NCI-H1694 (cell line): ENCODE results near the gene SH3PXD2B.

Experiments
- DNase-seq: peaks from one replicate; lab custom pipeline; 2025; lab: John Stamatoyannopoulos, UW

The SH3PXD2B gene

GRCh38 chr5:172454358-172455086 lies at the start of gene SH3PXD2B:
SH3PXD2B (minus strand) TSS chr5:172454525; CDS start chr5:172454352, 173 bp downstream.
- no peak for DNase-seq

- DNase-seq: no peak
Observed at GRCh38 chr5:172502969-172503368, 48.6 kb upstream of the SH3PXD2B start.

GRCh38 chr5:172502410-172502809 lies 48.1 kb upstream of the SH3PXD2B start:
- no peak for DNase-seq

- no peak for DNase-seq
Observed at GRCh38 chr5:172501708-172502320, 47.5 kb upstream of the SH3PXD2B start.

GRCh38 chr5:172499287-172499686 lies 45.0 kb upstream of the SH3PXD2B start:
- no peak for DNase-seq

- no peak for DNase-seq
Observed at GRCh38 chr5:172498431-172499129, 44.3 kb upstream of the SH3PXD2B start.

- no peak for DNase-seq
Observed at GRCh38 chr5:172497591-172498255, 43.4 kb upstream of the SH3PXD2B start.

- DNase-seq: no peak
Observed at GRCh38 chr5:172496671-172497371, 42.5 kb upstream of the SH3PXD2B start.

- no peak for DNase-seq
Observed at GRCh38 chr5:172494630-172495505, 40.5 kb upstream of the SH3PXD2B start.

- no peak for DNase-seq
Observed at GRCh38 chr5:172493906-172494305, 39.6 kb upstream of the SH3PXD2B start.

- no peak for DNase-seq
Observed at GRCh38 chr5:172493461-172493860, 39.1 kb upstream of the SH3PXD2B start.

- DNase-seq: no peak
Observed at GRCh38 chr5:172493002-172493401, 38.7 kb upstream of the SH3PXD2B start.

GRCh38 chr5:172492097-172492840 lies 37.9 kb upstream of the SH3PXD2B start:
- no peak for DNase-seq

GRCh38 chr5:172491481-172491880 lies 37.2 kb upstream of the SH3PXD2B start:
- no peak for DNase-seq

- DNase-seq: no peak
Observed at GRCh38 chr5:172490514-172491461, 36.5 kb upstream of the SH3PXD2B start.

GRCh38 chr5:172488221-172488620 lies 33.9 kb upstream of the SH3PXD2B start:
- no peak for DNase-seq

GRCh38 chr5:172487671-172488070 lies 33.3 kb upstream of the SH3PXD2B start:
- no peak for DNase-seq

- no peak for DNase-seq
Observed at GRCh38 chr5:172486912-172487311, 32.6 kb upstream of the SH3PXD2B start.

GRCh38 chr5:172486451-172486850 lies 32.1 kb upstream of the SH3PXD2B start:
- DNase-seq: no peak
